GM12878 (cell line): Measurements from ENCODE around the gene NDST3. TPM values are rescaled to one million over a fixed set of nuclear protein-coding genes. Genes with fewer than 3 reads are reported as not detected.

ENCODE experiments used
- ATAC-seq: fragments of 200-7000 bp; cut with Tn5 transposase; 3 replicates; pipeline ENCODE4 v1.9.1; 2020; ENCODE audit warnings: mild to moderate bottlenecking, moderate library complexity
- BruUV-seq: library from RNA; stranded (reverse); fragments of 400-500 nt; replicated peaks from 2 replicates; lab custom pipeline; 2021; lab: Mats Ljungman, UMichigan
- CTCF ChIA-PET: fragments of 300-600 bp; sonication (Branson Sonifier 250); formaldehyde crosslinking; extraction: SDS; loops from one replicate; lab custom pipeline; 2021; ENCODE audit warnings: inconsistent platforms; lab: Yijun Ruan, JAX
- POLR2A ChIA-PET: fragments of 350-600 bp; formaldehyde crosslinking; extraction: SDS; loops from one replicate; lab custom pipeline; 2021; ENCODE audit warnings: inconsistent platforms; lab: Charles Lee
- RAD21 ChIA-PET: fragments of 300-600 bp; sonication (Branson Sonifier 250); formaldehyde crosslinking; loops from one replicate; lab custom pipeline; 2023; ENCODE audit warnings: antibody characterized with exemption; ENCODE audit not compliant: unreplicated experiment; lab: Charles Lee
- SMC1A ChIA-PET: fragments of 300-600 bp; sonication (Branson Sonifier 250); formaldehyde crosslinking; loops from one replicate; lab custom pipeline; 2023; ENCODE audit not compliant: unreplicated experiment, uncharacterized antibody; lab: Charles Lee
- DNase-seq: peaks from one replicate; pipeline ENCODE4 v3.0.0-alpha.2; 2011; ENCODE audit warnings: low read depth, low spot score
- FAIRE-seq: peaks from 3 replicates; lab custom pipeline; 2011; peaks lifted over from hg19 to GRCh38; lab: Jason Lieb, UNC
- H2AFZ ChIP-seq: 2 replicates; pipeline ENCODE4 v1.6.0; 2011; ENCODE audit warnings: low read depth, low read length, control low read depth; ENCODE audit not compliant: control insufficient read depth
- H3K27ac ChIP-seq: 2 replicates; pipeline ENCODE4 v1.5.1; 2011; ENCODE audit warnings: control low read depth; ENCODE audit not compliant: control insufficient read depth, insufficient read depth
- H3K27me3 ChIP-seq, 2 experiments: replicated peaks in 1 of 2; 2 replicates each; pipeline versions ENCODE4 v1.6.0 to v1.6.1; 2011; ENCODE audit warnings: low read length in 1 of 2; ENCODE audit not compliant: control insufficient read depth in 2 of 2, insufficient read depth in 2 of 2
- H3K36me3 ChIP-seq, 2 experiments: 2 replicates each; pipeline ENCODE4 v1.5.1; 2011; ENCODE audit warnings: low read length in 1 of 2; ENCODE audit not compliant: control insufficient read depth in 2 of 2, insufficient read depth in 2 of 2
- H3K4me1 ChIP-seq: 2 replicates; pipeline ENCODE4 v1.6.1; 2011; ENCODE audit warnings: mild to moderate bottlenecking, low read length, moderate library complexity, mixed read lengths; ENCODE audit not compliant: control insufficient read depth, insufficient read depth
- H3K4me2 ChIP-seq: 2 replicates; pipeline ENCODE4 v1.6.0; 2011; ENCODE audit warnings: control low read depth; ENCODE audit not compliant: control insufficient read depth, insufficient read depth
- H3K4me3 ChIP-seq: fragments of 200-600 bp; sonication (generic); 2 replicates; pipeline ENCODE4 v1.5.1; 2016
- H3K79me2 ChIP-seq: 2 replicates; pipeline ENCODE4 v1.6.0; 2011; ENCODE audit warnings: low read length; ENCODE audit not compliant: control insufficient read depth, insufficient read depth
- H3K9ac ChIP-seq: 2 replicates; pipeline ENCODE4 v1.8.0; 2011; ENCODE audit warnings: low read length, control low read depth, mixed read lengths; ENCODE audit not compliant: control insufficient read depth, insufficient read depth
- H3K9me3 ChIP-seq: replicated peaks from 3 replicates; pipeline ENCODE4 v1.5.1; 2011; ENCODE audit warnings: mild to moderate bottlenecking, low read length; ENCODE audit not compliant: control insufficient read depth, insufficient read depth
- H4K20me1 ChIP-seq: 2 replicates; pipeline ENCODE4 v1.6.0; 2011; ENCODE audit not compliant: control insufficient read depth, insufficient read depth
- BRCA1 ChIP-seq: IDR thresholded peaks from 2 replicates; pipeline ENCODE4 v1.6.1; 2011; ENCODE audit warnings: low read depth, low read length, improper control_type of control experiment
- GABPA ChIP-seq: IDR thresholded peaks from 2 replicates; pipeline ENCODE4 v1.6.1; 2014; ENCODE audit warnings: antibody characterized with exemption, low read depth, mild to moderate bottlenecking, inconsistent platforms
- HDGF ChIP-seq: fragments of 450-650 bp; IDR thresholded peaks from 2 replicates; pipeline ENCODE4 v1.6.1; 2016; ENCODE audit warnings: antibody characterized with exemption
- JUNB ChIP-seq: IDR thresholded peaks from 2 replicates; pipeline ENCODE4 v1.6.1; 2016; ENCODE audit warnings: antibody characterized with exemption, mild to moderate bottlenecking
- NR2C1 ChIP-seq: fragments of 450-650 bp; IDR thresholded peaks from 2 replicates; pipeline ENCODE4 v1.6.1; 2017; ENCODE audit warnings: antibody characterized with exemption, mild to moderate bottlenecking, moderate library complexity
- NRF1 ChIP-seq: conservative IDR thresholded peaks from 2 replicates; pipeline ENCODE4 v1.6.1; 2011; ENCODE audit warnings: mild to moderate bottlenecking, low read depth, low read length, improper control_type of control experiment
- WGBS: methylation state at CpG from one replicate; pipeline ENCODE4 v1.1.6; 2016; ENCODE audit warnings: low lambda C conversion rate; ENCODE audit not compliant: insufficient replicate concordance, insufficient coverage; ENCODE audit errors: missing lambda C conversion rate; 5-methylcytosine and 5-hydroxymethylcytosine counted together
- in situ Hi-C: fragments of 300-500 bp; cut with MboI; formaldehyde crosslinking; loops from 9 replicates; pipeline ENCODE4 v1.14.3; 2018; ENCODE audit warnings: mixed read lengths
- intact Hi-C: fragments of 100-400 bp; cut with micrococcal nuclease; formaldehyde crosslinking; loops from one replicate; pipeline ENCODE4 v1.14.2; 2022; ENCODE audit not compliant: unreplicated experiment
- polyA plus RNA-seq, 11 experiments: library from polyadenylated mRNA; depleted of rRNA in 4 of 11; unstranded in 6 of 11; stranded (reverse) in 5 of 11; fragments of >200 nt; fragmentation: Nextera tagmentation in 4 of 11; fragmentation: Illumina TruSeq in 1 of 11; extraction: Ambion mirVana in 4 of 11; extraction: Trizol in 1 of 11; gene quantifications; 1 replicate in 1 of 11; 2 replicates in 10 of 11; pipeline versions ENCODE4 v1.2.1 to v1.2.3, GENCODE V29; 2011 to 2016; ENCODE audit warnings: inconsistent platforms in 2 of 11, missing spikeins in 2 of 11, low read depth in 1 of 11
- total RNA-seq, 4 experiments: library from RNA; depleted of rRNA in 3 of 4; stranded (reverse); fragments of >200 nt in 3 of 4; fragmentation: Illumina TruSeq in 1 of 4; extraction: Trizol in 1 of 4; gene quantifications; 2 replicates each; pipeline versions ENCODE4 v1.2.1 to v1.2.3, GENCODE V29; 2013 to 2021
- TF ChIP-seq, protein P1 (sequence below): fragments of 450-650 bp; IDR thresholded peaks from 2 replicates; pipeline ENCODE4 v1.6.1; 2017; ENCODE audit warnings: mild to moderate bottlenecking, moderate library complexity
- TF ChIP-seq, protein P2 (sequence below): IDR thresholded peaks from 2 replicates; pipeline ENCODE4 v1.6.1; 2011; ENCODE audit warnings: mild to moderate bottlenecking, low read depth, low read length, moderate library complexity; ENCODE audit not compliant: insufficient replicate concordance
- TF ChIP-seq, protein P3 (sequence below): fragments of 450-650 bp; IDR thresholded peaks from 2 replicates; pipeline ENCODE4 v1.6.1; 2016; ENCODE audit warnings: mild to moderate bottlenecking, moderate library complexity, borderline replicate concordance
- TF ChIP-seq, protein P4 (sequence below): fragments of 450-650 bp; IDR thresholded peaks from 2 replicates; pipeline ENCODE4 v1.6.1; 2016; ENCODE audit warnings: mild to moderate bottlenecking
- TF ChIP-seq, protein P5 (sequence below): fragments of 450-650 bp; conservative IDR thresholded peaks from 2 replicates; pipeline ENCODE4 v1.6.1; 2017; ENCODE audit warnings: mild to moderate bottlenecking, moderate library complexity

NDST3 gene
- total and polyA plus RNA-seq, 10 of the 15 experiments (the other 5 are each of a cell fraction or from before 2014, with no cell fraction given) = 0.03 TPM; not detected in 8

DNA sequence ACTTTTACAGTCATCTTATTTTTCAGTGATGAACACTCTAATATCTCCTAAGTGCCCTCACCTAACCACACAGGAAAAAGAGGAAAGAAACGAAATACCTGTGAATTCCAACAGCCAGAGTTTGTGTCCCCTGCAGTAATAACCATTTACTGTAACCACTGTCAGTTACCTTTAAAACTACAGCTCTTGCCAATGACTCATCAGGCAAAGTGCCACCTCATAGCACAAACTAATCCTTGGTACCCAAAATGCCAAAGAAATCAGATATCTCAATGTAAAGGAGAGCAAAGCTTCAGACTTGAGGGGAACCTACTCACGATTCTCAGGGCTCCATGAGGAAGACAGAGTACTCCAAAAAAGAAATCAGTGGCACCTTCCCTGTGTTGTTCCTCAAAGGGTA is 146.5 kb downstream of the NDST3 start:
- Histone ChIP-seq H3K4me2 (no peak overlapping the region), H3K9me3 (no peaks in the 10 kb centered on the region), H3K36me3 (no peaks in the 10 kb centered on the region), H3K9ac (no peak overlapping the region), H3K27ac (no peak overlapping the region), H4K20me1 (no peaks in the 10 kb centered on the region), H3K4me3 (no peak overlapping the region), H3K79me2 (no peaks in the 10 kb centered on the region), H2AFZ (no peak overlapping the region), H3K27me3 (no peaks in the 10 kb centered on the region), H3K4me1 (no peaks in the 10 kb centered on the region)
- intact Hi-C loops = no loop called here
- BruUV-seq = no TSS peak
- 0% methylated on average over 2 of the region's 2 CpGs for WGBS
- SMC1A ChIA-PET = interaction anchor here (0.7 kb wide), 1 partner anchor 126 kb away, joined by 3 read pairs; no protein-coding TSS in a partner anchor
- in situ Hi-C loops = no loop called here
- POLR2A ChIA-PET = no interaction called here
- FAIRE-seq (no peak), ATAC-seq (no peak), DNase-seq (no peak)
- CTCF ChIA-PET = interaction anchor here (1.0 kb wide), 1 partner anchor 10 kb away, joined by 3 read pairs; no protein-coding TSS in a partner anchor
- RAD21 ChIA-PET = no interaction called here
- TF ChIP-seq, protein P1, sequence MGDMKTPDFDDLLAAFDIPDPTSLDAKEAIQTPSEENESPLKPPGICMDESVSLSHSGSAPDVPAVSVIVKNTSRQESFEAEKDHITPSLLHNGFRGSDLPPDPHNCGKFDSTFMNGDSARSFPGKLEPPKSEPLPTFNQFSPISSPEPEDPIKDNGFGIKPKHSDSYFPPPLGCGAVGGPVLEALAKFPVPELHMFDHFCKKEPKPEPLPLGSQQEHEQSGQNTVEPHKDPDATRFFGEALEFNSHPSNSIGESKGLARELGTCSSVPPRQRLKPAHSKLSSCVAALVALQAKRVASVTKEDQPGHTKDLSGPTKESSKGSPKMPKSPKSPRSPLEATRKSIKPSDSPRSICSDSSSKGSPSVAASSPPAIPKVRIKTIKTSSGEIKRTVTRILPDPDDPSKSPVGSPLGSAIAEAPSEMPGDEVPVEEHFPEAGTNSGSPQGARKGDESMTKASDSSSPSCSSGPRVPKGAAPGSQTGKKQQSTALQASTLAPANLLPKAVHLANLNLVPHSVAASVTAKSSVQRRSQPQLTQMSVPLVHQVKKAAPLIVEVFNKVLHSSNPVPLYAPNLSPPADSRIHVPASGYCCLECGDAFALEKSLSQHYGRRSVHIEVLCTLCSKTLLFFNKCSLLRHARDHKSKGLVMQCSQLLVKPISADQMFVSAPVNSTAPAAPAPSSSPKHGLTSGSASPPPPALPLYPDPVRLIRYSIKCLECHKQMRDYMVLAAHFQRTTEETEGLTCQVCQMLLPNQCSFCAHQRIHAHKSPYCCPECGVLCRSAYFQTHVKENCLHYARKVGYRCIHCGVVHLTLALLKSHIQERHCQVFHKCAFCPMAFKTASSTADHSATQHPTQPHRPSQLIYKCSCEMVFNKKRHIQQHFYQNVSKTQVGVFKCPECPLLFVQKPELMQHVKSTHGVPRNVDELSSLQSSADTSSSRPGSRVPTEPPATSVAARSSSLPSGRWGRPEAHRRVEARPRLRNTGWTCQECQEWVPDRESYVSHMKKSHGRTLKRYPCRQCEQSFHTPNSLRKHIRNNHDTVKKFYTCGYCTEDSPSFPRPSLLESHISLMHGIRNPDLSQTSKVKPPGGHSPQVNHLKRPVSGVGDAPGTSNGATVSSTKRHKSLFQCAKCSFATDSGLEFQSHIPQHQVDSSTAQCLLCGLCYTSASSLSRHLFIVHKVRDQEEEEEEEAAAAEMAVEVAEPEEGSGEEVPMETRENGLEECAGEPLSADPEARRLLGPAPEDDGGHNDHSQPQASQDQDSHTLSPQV = no peak
- TF ChIP-seq, protein P2, sequence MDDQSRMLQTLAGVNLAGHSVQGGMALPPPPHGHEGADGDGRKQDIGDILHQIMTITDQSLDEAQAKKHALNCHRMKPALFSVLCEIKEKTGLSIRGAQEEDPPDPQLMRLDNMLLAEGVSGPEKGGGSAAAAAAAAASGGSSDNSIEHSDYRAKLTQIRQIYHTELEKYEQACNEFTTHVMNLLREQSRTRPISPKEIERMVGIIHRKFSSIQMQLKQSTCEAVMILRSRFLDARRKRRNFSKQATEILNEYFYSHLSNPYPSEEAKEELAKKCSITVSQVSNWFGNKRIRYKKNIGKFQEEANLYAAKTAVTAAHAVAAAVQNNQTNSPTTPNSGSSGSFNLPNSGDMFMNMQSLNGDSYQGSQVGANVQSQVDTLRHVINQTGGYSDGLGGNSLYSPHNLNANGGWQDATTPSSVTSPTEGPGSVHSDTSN = no peak
- TF ChIP-seq, protein P3, sequence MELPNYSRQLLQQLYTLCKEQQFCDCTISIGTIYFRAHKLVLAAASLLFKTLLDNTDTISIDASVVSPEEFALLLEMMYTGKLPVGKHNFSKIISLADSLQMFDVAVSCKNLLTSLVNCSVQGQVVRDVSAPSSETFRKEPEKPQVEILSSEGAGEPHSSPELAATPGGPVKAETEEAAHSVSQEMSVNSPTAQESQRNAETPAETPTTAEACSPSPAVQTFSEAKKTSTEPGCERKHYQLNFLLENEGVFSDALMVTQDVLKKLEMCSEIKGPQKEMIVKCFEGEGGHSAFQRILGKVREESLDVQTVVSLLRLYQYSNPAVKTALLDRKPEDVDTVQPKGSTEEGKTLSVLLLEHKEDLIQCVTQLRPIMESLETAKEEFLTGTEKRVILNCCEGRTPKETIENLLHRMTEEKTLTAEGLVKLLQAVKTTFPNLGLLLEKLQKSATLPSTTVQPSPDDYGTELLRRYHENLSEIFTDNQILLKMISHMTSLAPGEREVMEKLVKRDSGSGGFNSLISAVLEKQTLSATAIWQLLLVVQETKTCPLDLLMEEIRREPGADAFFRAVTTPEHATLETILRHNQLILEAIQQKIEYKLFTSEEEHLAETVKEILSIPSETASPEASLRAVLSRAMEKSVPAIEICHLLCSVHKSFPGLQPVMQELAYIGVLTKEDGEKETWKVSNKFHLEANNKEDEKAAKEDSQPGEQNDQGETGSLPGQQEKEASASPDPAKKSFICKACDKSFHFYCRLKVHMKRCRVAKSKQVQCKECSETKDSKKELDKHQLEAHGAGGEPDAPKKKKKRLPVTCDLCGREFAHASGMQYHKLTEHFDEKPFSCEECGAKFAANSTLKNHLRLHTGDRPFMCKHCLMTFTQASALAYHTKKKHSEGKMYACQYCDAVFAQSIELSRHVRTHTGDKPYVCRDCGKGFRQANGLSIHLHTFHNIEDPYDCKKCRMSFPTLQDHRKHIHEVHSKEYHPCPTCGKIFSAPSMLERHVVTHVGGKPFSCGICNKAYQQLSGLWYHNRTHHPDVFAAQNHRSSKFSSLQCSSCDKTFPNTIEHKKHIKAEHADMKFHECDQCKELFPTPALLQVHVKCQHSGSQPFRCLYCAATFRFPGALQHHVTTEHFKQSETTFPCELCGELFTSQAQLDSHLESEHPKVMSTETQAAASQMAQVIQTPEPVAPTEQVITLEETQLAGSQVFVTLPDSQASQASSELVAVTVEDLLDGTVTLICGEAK = no peak
- TF ChIP-seq HDGF (no peak), JUNB (no peak), GABPA (no peak), NRF1 (no peak), BRCA1 (no peak), NR2C1 (no peak)
- TF ChIP-seq, protein P4, sequence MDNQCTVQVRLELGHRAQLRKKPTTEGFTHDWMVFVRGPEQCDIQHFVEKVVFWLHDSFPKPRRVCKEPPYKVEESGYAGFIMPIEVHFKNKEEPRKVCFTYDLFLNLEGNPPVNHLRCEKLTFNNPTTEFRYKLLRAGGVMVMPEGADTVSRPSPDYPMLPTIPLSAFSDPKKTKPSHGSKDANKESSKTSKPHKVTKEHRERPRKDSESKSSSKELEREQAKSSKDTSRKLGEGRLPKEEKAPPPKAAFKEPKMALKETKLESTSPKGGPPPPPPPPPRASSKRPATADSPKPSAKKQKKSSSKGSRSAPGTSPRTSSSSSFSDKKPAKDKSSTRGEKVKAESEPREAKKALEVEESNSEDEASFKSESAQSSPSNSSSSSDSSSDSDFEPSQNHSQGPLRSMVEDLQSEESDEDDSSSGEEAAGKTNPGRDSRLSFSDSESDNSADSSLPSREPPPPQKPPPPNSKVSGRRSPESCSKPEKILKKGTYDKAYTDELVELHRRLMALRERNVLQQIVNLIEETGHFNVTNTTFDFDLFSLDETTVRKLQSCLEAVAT = no peak
- TF ChIP-seq, protein P5, sequence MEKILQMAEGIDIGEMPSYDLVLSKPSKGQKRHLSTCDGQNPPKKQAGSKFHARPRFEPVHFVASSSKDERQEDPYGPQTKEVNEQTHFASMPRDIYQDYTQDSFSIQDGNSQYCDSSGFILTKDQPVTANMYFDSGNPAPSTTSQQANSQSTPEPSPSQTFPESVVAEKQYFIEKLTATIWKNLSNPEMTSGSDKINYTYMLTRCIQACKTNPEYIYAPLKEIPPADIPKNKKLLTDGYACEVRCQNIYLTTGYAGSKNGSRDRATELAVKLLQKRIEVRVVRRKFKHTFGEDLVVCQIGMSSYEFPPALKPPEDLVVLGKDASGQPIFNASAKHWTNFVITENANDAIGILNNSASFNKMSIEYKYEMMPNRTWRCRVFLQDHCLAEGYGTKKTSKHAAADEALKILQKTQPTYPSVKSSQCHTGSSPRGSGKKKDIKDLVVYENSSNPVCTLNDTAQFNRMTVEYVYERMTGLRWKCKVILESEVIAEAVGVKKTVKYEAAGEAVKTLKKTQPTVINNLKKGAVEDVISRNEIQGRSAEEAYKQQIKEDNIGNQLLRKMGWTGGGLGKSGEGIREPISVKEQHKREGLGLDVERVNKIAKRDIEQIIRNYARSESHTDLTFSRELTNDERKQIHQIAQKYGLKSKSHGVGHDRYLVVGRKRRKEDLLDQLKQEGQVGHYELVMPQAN = no peak
